ENCODE measurements around the gene CD164L2. TPM values are rescaled to one million over a fixed set of nuclear protein-coding genes. Genes with fewer than 3 reads are reported as not detected.
A peak's percentile ranks its signal among the peaks of the same experiment; 100 is the strongest.
"Not testable (repeated sequence)": the region's sequence is repeated elsewhere in the genome, so short reads cannot be mapped to it uniquely, and the experiment has no call there.

CD164L2 gene
- total RNA-seq, 1 experiment from 2014 or later, result not detected

DNA sequence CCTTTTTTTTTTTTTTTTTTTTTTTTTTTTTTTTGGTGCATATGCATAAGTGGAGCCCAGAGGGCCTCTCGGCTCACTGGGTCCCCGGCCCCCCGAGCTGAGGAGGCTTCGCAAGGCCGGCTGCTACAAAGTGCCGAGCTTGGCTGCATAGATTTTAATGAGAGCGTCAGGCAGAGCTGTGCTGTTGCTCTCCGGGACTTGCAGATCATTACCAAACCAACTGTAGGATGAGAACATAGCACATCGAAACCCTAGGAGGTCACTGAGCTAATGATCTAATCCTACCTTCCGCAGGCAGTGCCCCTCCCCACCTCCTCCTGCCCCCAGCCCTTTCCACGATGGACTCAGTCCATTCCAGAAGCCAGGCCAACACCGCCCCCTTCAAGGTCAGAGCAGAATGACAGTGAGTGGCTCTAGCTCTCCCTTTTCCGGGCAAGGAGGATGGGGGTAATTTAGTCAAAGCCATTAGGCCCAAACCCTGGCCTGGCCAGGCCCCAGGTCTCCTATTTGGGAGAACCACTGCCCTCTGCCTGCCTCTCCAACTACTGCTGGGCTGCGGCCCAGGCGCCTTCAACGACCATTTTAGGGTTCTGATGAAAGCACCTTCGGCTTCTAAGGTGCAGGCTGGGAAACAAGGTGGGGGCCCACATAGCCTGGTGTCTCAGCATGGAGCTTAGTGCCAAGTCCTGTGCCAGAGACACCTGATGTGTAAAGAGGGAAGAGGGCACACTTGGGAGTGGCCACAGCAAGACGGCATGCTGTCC, 22.6 kb upstream of the CD164L2 start:
- DNase-seq (ENCODE audit: low read depth), result not testable (repeated sequence)

DNA sequence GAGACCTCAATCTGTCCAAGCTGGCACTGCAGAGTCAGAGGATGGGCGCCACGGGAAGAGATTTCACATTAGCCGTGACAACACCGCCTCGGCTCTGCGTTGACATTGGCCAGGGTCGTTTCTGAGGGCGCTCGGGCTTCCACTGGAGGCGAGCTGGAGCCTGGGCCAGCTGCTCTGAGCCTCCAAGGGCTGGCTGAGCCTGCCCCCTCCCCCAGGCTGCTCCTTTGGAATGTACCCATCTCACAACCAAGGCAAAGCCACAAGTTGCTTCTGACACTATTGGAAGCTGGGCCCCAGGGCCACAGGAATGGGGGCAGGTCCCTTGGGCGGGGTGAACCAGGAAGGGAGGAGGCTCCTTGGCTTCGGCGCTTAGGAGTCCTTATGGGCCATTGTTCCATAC, 21.9 kb upstream of the CD164L2 start:
- DNase-seq (ENCODE audit: low read depth), result peak; percentile 46

DNA sequence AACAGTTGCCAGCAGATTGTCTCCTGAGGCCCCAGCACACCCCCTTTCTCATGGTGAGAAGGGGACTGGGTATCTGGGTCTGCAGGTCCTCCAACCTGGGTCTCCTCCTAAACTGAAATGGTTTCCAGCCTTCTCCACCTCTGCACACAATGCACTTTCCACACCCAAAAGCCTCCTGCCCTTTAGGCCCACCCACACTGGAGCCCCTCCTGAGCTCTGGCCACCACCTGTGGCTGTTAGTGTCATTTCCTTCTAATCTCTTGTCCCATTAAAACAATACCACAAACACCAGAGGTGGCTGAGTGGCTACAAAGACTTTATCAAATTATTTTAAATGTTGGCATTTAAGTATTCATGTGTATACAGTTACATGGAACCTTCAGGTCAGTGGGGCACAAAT, 20.8 kb upstream of the CD164L2 start:
- DNase-seq (ENCODE audit: low read depth), result no peak

DNA sequence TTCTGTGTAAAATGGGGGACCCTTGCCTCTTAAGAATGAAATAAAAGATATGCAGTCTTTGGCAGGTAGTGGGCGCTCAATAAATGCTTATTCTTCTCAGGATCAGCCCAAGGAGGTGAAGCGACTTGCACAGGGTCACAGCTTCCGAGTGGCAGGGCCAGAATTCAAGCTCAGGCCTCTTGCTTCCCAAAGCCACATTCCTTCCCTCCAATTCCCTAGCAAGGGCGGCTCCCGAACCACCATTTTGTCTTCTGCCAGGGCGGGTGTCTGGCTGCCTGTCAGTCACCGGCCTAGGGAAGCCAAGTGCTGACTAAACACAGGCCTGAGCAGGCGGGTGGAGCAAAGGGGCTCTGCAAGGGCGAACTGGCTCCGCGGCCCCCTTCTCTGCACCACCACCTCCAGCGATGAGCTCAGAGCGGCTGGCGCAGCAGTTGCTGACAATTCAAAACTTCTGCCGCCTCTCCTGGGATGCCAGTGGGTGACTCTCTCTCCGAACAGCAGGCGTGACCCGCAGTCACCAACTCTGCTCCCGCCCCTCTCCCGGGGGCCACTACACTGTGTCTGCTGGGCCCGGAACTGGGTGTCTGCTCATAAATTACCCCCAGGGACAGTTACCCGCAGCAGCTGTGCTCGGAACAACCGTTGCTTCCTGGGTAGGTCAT, 20.1 kb upstream of the CD164L2 start:
- no peak for DNase-seq (ENCODE audit: low read depth)

DNA sequence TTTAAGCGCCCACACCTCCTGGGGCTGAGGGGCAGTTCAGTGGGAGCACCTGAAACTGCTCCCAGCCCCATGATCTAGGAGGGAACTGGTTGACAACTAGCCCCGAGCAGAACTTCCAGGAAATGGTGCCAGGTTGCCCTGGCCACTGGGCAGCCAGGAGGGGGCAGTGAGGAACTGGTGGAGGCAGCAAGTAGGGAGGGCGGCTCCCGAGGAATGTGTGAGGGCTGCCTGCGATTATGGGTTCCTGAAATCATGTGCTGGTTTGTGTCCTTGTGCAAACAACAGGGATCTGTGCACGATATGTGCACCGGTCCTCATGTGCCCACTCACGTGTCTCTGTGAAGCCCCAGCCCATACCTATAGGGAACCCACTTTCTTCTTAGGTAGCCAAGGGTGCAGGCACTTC, 19.2 kb upstream of the CD164L2 start:
- peak; percentile 68 for DNase-seq (ENCODE audit: low read depth)

DNA sequence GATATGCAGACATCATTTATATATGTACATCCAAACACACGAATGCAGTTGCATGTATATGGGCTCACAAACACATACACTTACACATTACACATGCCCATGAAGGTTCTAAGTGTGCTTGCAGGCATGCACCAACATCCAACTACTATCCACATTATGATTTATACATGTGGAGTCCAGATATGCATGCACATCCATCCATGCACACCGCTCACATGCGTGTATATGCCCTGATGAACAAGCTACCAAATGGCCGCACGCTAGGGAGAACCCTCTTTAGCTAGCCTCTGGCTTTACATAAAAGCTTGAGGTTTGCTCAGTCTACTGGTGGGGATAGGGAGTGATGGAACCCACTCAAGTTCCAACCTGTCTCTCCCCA, 17.8 kb upstream of the CD164L2 start:
- no peak for DNase-seq (ENCODE audit: low read depth)

DNA sequence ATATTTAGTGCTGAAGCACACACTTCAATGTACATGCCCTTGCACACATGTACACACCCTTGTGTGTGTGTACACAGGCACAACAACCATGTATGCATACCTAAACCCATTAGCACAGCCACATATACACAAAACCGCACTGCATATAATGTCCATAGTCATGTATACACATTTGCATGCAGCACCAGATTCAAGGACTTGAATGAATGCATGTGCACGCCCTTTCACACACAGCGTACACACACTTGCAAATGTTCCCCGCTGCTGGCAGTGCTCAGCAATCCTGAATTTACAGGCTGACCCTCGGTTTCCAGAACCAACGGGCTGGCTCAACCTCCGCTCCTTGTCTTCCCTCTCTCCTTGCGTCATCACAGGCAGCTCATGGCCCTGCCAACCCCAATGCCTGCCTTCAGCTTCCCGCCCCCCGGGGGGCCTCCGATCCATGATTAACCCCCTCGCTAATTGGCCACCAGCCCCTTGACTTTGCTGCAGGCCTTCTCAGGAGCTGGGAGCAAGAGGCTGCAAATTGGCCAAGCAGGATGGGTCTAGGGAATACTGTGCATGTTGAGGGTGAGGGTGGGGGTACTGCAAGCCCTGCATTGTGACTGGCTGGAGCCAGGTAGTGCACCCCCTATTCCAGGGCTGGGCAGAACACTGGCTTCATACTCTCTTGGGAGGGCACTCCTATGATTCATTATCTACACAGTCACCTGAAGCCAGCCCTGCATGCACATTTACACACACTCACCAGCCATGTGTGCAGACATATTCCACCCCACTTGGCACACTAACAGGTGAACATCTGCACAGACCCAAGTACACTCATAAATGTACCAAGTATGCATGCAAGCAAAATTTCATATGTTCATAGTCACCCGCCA, 17.2 kb upstream of the CD164L2 start:
- no peak for DNase-seq (ENCODE audit: low read depth)

DNA sequence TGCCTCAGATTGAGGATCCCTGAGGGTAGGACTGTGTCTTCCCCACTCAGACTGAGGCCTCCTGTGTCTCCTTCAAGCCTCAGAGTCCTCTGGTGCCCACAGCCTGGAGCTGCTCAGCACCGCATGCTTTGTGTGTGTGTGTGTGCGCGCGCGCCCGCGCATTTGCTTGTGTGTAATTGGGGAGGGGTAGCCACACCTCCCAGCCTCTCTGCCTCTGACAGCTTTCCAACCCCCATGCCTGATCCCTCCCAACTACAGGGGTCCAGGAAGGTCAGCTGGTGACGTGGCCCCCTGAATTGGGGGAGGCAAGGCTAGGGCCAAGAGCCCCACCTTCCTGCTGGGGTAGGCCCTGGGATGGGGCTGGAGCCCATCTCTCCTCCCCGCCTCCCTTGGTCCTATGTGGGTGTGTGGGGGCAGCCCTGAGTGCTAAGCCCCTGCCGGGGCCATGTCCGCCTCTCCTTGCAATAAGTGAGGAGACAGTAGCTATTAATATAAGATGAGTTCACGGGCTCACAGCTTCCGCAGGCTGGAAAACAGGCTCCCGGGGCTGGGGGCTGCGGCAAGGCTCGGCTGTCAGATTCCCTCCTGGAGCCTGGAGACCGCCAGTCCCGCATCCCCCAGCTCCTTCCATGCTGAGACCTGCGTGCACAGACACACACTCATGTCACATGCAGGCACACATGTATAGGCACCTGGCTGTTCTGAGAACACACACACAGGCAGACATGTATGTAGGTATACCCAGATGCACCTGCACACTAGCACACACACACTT, 16.3 kb upstream of the CD164L2 start:
- DNase-seq (ENCODE audit: low read depth), result no peak

DNA sequence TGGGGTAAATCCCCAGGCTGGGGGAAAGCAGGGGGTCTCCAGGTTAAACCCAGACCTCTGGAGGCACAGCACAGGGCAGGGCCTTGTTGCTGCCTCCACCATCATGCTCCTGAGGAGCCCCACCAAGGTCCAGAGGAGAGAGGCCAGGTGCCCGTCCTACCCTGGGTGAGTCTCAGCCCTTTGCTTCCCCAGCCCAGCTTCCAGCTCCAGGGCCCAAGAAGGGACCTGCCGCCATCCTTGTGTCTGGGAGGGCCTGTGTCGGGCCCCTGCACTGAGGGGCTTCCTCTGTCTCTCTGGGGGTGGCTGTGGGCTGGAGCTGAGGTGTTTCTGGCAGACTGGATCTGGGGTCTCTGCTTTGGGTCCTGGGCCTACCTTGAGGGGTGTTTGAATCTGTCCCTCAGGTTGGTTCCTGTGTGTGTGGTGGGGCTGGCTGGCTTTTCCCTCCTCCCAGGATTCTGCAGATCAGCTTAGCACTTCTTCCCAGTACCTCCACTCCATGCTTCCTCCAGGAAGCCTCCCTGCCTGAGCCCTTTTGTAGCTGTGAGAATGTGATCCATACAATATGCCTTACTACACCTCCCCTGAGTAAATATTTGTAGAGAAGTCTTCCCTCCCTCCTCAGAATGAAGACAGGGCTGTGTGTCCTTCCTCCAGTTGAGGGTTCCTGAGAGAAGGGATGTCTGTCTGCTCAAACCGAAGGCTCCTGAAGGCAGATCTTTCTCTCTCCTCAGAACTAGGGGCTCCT, 15.4 kb upstream of the CD164L2 start:
- DNase-seq (ENCODE audit: low read depth), result no peak

DNA sequence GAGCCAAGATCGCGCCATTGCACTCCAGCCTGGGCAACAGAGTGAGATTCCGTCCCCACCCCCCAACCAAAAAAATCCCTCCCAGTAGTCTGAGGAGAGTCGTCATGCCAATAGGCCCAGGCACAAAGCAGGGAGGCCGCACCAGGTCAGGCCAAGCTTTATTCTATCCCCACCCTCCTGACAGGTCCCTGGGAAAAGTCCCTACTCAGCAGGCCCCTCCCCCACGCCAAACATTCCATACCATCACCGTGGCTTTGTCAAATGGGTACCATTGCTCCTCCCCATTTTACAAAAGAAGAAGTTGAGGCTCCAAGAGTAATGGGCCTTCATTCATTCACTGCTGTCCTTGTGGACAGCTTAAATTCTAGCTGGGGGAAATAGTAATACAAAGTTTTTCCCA, 14.6 kb upstream of the CD164L2 start:
- no peak for DNase-seq (ENCODE audit: low read depth)

DNA sequence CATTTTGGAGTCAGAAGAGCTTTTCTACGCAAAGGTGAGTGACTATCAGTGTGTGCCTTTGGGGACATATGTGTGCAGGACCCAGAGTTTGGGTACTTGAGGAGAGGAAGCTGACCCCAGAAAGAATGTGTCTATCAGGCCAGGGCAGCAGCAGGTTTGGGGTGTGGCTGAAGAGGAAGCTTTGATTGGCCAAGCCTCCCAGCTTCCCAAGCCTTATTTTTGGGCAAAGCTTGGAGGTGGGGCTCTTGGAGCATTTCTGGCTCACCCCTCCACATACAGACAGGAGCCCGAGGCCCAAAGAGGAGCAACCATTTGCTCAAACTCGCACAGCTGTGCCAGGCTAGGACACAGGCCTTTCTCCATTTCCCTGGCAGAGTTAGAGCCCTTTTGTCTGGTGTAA, 14.0 kb upstream of the CD164L2 start:
- no peak for DNase-seq (ENCODE audit: low read depth)

DNA sequence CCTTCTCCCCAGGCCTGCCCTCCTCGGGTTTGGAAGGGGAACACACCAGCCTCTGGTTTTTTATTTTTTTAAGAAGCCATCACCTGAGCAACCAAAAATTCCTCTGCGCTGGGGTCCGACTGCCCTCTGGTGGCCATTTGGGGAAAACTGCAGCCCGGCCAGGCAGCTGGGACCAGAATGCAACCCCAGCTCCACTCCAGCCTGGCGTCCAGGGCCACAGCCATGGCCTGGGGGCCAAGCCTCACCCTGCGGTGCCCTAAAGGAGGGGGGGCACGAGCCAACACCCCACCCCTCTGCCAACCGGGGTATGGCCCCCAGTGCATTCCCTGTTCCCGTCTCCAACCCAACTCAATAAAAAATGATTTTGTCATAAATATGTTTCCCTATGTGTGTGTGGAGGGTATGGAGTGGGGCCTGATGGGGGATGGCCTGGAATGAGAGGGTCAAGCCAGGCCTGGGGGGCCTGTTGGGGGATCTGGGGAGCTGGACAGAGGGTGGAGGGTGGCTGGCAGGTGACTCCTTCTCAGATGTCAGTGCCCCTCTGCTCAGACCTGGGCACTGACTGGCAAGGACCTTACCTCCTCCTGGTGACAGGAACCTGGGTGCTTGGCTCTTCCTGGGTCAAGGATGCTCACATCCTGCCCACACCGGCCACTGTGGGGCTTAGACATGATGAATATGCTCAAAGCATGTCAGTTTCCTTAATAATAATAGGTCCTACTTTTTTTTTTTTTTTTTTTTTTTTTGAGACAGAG, 12.5 kb upstream of the CD164L2 start:
- peak; percentile 69 for DNase-seq (ENCODE audit: low read depth)

DNA sequence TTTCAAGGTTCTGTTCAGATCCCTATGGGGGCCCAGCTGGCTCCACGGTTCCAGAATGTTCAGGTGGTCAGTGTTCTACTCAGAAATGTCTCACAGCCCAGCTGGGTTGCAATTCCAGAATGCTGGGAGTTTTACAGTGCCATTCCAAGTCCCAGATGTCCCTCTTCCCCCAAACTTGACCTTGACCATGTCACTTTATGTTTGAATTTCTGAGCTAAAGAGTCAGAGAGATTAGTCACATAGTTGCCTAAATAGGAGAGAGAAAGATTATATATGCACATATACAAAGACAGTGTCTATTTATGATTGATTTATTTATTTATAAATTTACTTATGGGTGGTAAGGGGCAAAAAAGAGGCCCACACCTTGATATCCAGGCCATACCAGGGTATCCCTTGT, 11.8 kb upstream of the CD164L2 start:
- no peak for DNase-seq (ENCODE audit: low read depth)

DNA sequence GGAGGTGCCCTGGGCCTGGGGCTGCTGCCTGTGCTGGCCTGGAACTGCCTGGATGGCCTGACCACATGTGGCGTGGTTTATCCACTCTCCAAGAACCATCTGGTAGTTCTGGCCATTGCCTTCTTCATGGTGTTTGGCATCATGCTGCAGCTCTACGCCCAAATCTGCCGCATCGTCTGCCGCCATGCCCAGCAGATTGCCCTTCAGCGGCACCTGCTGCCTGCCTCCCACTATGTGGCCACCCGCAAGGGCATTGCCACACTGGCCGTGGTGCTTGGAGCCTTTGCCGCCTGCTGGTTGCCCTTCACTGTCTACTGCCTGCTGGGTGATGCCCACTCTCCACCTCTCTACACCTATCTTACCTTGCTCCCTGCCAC, 11.1 kb upstream of the CD164L2 start:
- no peak for DNase-seq (ENCODE audit: low read depth)

DNA sequence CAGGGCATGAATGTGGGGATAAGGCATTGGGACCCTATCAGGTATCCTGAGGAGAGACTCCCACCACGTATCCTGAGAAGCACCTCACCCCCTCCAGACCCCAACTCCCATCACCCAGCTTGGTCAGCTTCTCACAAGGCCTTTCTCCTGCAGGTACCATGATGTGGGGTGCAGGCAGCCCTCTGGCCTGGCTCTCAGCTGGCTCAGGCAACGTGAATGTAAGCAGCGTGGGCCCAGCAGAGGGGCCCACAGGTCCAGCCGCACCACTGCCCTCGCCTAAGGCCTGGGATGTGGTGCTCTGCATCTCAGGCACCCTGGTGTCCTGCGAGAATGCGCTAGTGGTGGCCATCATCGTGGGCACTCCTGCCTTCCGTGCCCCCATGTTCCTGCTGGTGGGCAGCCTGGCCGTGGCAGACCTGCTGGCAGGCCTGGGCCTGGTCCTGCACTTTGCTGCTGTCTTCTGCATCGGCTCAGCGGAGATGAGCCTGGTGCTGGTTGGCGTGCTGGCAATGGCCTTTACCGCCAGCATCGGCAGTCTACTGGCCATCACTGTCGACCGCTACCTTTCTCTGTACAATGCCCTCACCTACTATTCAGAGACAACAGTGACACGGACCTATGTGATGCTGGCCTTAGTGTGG, 10.6 kb upstream of the CD164L2 start:
- DNase-seq (ENCODE audit: low read depth), result no peak

DNA sequence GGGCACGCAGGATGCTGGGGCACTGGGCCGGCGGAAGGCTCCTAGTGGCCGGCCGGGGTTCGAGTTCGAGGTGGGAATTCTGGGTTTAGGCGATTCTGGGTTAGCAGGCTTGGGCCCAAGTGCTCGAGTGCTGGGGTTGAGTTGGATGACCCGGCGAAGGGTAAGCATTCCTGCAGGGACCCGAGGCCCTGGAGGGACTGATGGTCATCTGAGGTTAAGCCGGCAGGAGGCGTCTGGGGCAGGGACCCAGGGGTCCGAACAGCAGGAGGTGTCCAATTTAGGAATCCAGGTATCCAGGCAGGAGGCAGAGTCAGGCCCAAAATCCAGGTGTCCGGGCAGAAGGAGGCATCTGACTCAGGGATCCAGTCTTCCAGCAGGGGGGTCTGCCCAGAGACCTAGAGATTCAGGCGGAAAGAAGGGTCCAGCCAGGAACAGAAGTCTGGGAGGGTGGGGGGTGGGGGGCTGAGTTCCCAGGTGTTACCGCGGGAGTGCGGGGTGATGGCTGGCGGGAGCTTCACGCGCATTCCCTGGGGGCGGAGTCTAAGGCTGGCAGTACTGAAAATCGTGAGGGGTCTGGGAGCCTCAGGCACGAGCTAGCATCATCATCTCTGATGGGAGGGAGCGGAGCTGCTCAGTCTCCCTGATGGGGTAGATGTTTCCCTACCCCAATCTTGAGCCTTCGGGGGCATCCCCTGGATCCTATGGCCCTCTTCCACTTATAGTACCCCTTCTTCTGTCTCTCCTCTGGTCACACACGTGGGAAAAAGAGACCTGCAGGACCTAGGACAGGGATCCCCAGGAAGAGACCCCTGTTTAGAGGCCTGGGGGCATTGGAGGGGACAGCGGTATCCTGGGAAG, 9.9 kb upstream of the CD164L2 start:
- no peak for DNase-seq (ENCODE audit: low read depth)

DNA sequence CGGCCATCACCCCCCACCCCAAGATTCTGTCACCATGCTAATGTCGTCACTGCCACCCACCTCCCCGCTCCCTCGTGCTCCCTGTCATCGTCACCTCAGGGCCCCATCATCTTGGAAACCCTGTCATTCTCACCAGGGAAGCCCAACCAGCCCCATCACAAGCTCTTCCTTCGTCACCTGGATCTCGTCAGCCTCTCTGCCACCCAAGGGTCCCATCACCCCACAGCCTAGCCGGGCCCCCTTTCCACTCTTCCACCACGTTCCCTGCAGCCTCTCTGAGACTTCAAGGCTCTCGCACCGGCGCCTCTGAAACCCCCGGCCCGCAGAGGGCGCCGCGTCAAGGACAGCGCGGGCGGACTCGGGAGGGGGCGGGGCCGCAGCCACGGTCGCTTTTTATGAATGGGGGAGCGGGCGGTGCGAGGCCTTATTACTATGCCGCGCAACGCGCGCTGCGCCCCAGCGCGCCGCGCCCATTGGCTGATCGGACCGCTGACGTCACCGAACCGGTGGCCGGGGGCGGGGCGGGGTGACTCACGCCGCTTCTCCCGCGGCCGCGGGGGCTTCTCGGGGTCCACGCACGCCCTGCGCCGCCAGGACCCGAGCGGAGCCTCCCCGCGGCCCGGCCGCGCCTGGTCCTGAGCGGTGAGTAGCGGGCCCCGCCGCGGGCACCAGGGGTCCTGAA, 9.1 kb upstream of the CD164L2 start, which contains the start of gene GPR3:
GPR3 (plus strand) TSS at position 527 of the 682 bp plus-strand sequence. CDS start 1,177 bp downstream, outside the sequence.
- peak; percentile 91 for DNase-seq (ENCODE audit: low read depth)

DNA sequence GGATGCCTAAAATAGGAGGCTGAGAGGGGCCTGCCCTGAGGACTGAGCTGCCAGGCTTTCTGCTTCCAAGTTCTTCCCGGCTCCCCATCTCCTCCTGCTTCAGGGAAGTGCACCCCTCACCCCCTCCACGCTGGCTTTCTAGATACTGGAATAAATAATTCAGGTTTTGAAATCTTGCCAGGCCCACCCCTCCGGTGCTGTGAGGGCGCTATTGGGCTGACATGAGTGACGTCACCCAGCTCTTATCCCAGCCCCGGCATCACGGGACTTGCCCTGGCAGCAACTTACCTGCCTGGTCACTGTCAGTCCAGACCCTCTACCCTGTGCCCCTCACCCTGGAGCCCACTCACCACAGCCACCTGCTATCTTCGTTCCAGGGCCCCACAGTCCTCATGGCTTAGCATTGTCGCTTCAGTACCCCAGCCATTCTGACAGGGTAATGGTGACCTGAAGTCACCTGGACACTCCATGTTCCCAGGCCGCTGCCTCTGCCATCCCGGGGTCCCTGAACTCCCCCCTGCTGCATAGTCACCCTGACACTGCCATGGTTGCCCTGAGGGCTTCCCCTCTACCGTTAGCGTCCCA, 8.5 kb upstream of the CD164L2 start:
- DNase-seq (ENCODE audit: low read depth), result peak; percentile 58

Measured in M059J (cell line).